ENCODE measurements around the gene CCDC88C.

The CCDC88C gene

GRCh38 chr14:91363776-91364523 is 53.7 kb downstream of the CCDC88C start:
- DNase-seq = no peak

- no peak for DNase-seq
Observed at GRCh38 chr14:91361233-91361811, 56.3 kb downstream of the CCDC88C start.

- DNase-seq = no peak
Observed at GRCh38 chr14:91360490-91361232, 57.0 kb downstream of the CCDC88C start.

- no peak for DNase-seq
Observed at GRCh38 chr14:91358654-91359220, 58.9 kb downstream of the CCDC88C start.

GRCh38 chr14:91358025-91358319 is 59.6 kb downstream of the CCDC88C start:
- no peak for DNase-seq

- no peak for DNase-seq
Observed at GRCh38 chr14:91357272-91358024, 60.2 kb downstream of the CCDC88C start.

GRCh38 chr14:91356181-91356763 is 61.3 kb downstream of the CCDC88C start:
- DNase-seq = no peak

- peak; percentile 83 for DNase-seq
Observed at GRCh38 chr14:91354979-91355685, 62.5 kb downstream of the CCDC88C start.

GRCh38 chr14:91354221-91354916 is 63.3 kb downstream of the CCDC88C start:
- DNase-seq = no peak

GRCh38 chr14:91352728-91353692 is 64.6 kb downstream of the CCDC88C start:
- no peak for DNase-seq

- no peak for DNase-seq
Observed at GRCh38 chr14:91352053-91352452, 65.6 kb downstream of the CCDC88C start.

GRCh38 chr14:91351512-91351862 is 66.1 kb downstream of the CCDC88C start:
- no peak for DNase-seq

GRCh38 chr14:91350813-91351511 is 66.7 kb downstream of the CCDC88C start:
- DNase-seq = peak; percentile 85

- no peak for DNase-seq
Observed at GRCh38 chr14:91350483-91350812, 67.2 kb downstream of the CCDC88C start.

GRCh38 chr14:91349481-91350074 is 68.0 kb downstream of the CCDC88C start:
- peak; percentile 89 for DNase-seq

GRCh38 chr14:91348845-91349465 is 68.7 kb downstream of the CCDC88C start:
- DNase-seq = no peak

- no peak for DNase-seq
Observed at GRCh38 chr14:91346838-91347173, 70.8 kb downstream of the CCDC88C start.

- no peak for DNase-seq
Observed at GRCh38 chr14:91344096-91344495, 73.5 kb downstream of the CCDC88C start.

GRCh38 chr14:91343051-91343450 is 74.6 kb downstream of the CCDC88C start:
- no peak for DNase-seq

Measured in activated effector memory CD4-positive, alpha-beta T cell treated with anti-CD3 and anti-CD28 coated beads, Interleukin-2, amount 50 U/mL, for 16 hours (primary cell).